K562 (cell line): Measurements from ENCODE around the gene CNDP1. TPM values are rescaled to one million over a fixed set of nuclear protein-coding genes. Genes with fewer than 3 reads are reported as not detected.

ENCODE experiments used
- BDP1 ChIP-seq: IDR thresholded peaks from 3 replicates; pipeline ENCODE4 v1.6.1; 2011; ENCODE audit not compliant: insufficient read length, insufficient read depth
- CREBBP ChIP-seq: IDR thresholded peaks from one replicate; pipeline ENCODE4 v1.6.1; 2012; ENCODE audit warnings: low read depth, mild to moderate bottlenecking, control low read depth, inconsistent platforms, low read length
- ETV1 ChIP-seq: fragments of 450-650 bp; conservative IDR thresholded peaks from 2 replicates; pipeline ENCODE4 v1.6.1; 2016; ENCODE audit warnings: missing genetic modification characterization, control low read depth, low read depth, missing compliant biosample characterization
- GABPA ChIP-seq: fragments of 200-800 bp; sonication (Bioruptor generic); conservative IDR thresholded peaks from 2 replicates; pipeline ENCODE4 v1.6.1; 2016; ENCODE audit warnings: low read depth, missing genetic modification characterization, missing compliant biosample characterization
- GTF2F1 ChIP-seq: IDR thresholded peaks from 2 replicates; pipeline ENCODE4 v1.6.1; 2011; ENCODE audit warnings: low read depth, low read length, improper control_type of control experiment
- GTF3C2 ChIP-seq: IDR thresholded peaks from 3 replicates; pipeline ENCODE4 v1.6.1; 2011; ENCODE audit warnings: borderline replicate concordance, mild to moderate bottlenecking, moderate library complexity; ENCODE audit not compliant: insufficient read length; ENCODE audit errors: extremely low read depth
- L3MBTL2 ChIP-seq: fragments of 450-650 bp; IDR thresholded peaks from 2 replicates; pipeline ENCODE4 v1.6.1; 2016; ENCODE audit warnings: mild to moderate bottlenecking, moderate library complexity
- MCM2 ChIP-seq: fragments of 450-650 bp; IDR thresholded peaks from 2 replicates; pipeline ENCODE4 v1.6.1; 2017; ENCODE audit warnings: low read depth, mild to moderate bottlenecking
- MECOM ChIP-seq: fragments of 250-450 bp; sonication (Bioruptor Pico); IDR thresholded peaks from 2 replicates; pipeline ENCODE4 v1.8.0; 2022; ENCODE audit warnings: inconsistent platforms
- NFIX ChIP-seq: fragments of 250-450 bp; sonication (Bioruptor Pico); IDR thresholded peaks from 2 replicates; pipeline ENCODE4 v1.4.0; 2020; ENCODE audit warnings: low read depth, mild to moderate bottlenecking, moderate library complexity
- NKRF ChIP-seq: fragments of 450-650 bp; IDR thresholded peaks from 2 replicates; pipeline ENCODE4 v1.6.1; 2016; ENCODE audit warnings: borderline replicate concordance
- PHB ChIP-seq: fragments of 250-450 bp; sonication (Bioruptor Pico); IDR thresholded peaks from 2 replicates; pipeline ENCODE4 v1.5.0; 2021
- PRPF4 ChIP-seq: fragments of 200-400 bp; formaldehyde crosslinking; IDR thresholded peaks from one replicate; pipeline ENCODE4 v1.6.1; 2017; ENCODE audit warnings: low read length, low read depth, mild to moderate bottlenecking; ENCODE audit not compliant: insufficient read depth, poor library complexity, severe bottlenecking
- RBM14 ChIP-seq: fragments of 200-400 bp; formaldehyde crosslinking; IDR thresholded peaks from 2 replicates; pipeline ENCODE4 v1.6.1; 2018; ENCODE audit warnings: low read depth, mild to moderate bottlenecking, low read length, moderate library complexity, borderline replicate concordance; ENCODE audit not compliant: insufficient read depth
- SMAD4 ChIP-seq: fragments of 250-450 bp; sonication (Bioruptor Pico); conservative IDR thresholded peaks from 2 replicates; pipeline ENCODE4 v1.8.0; 2021; ENCODE audit warnings: inconsistent platforms, mild to moderate bottlenecking, moderate library complexity
- SMC3 ChIP-seq: conservative IDR thresholded peaks from 2 replicates; pipeline ENCODE4 v1.6.1; 2011; ENCODE audit warnings: low read depth, low read length, improper control_type of control experiment; ENCODE audit not compliant: insufficient read depth
- STAT5B ChIP-seq: fragments of 250-450 bp; sonication (Bioruptor Pico); IDR thresholded peaks from 2 replicates; pipeline ENCODE4 v1.8.0; 2021; ENCODE audit warnings: mild to moderate bottlenecking, inconsistent platforms
- TEAD4 ChIP-seq, 2 experiments: sonication (generic) in 1 of 2; formaldehyde crosslinking in 1 of 2; IDR thresholded peaks; 2 replicates each; pipeline versions ENCODE4 v1.6.1 to v1.8.0; 2012 to 2022; ENCODE audit warnings: borderline replicate concordance in 1 of 2, inconsistent platforms in 1 of 2, low read length in 1 of 2, mild to moderate bottlenecking in 1 of 2, missing genetic modification reagents in 1 of 2
- WHSC1 ChIP-seq: IDR thresholded peaks from one replicate; pipeline ENCODE4 v1.6.1; 2012; ENCODE audit warnings: low read length, control low read depth, inconsistent platforms
- ZBTB12 ChIP-seq: fragments of 250-450 bp; sonication (Bioruptor Pico); IDR thresholded peaks from 2 replicates; pipeline ENCODE4 v1.4.0; 2020
- ZNF274 ChIP-seq: IDR thresholded peaks from 2 replicates; pipeline ENCODE4 v1.6.1; 2011; ENCODE audit warnings: low read depth, mild to moderate bottlenecking, low read length, moderate library complexity, borderline replicate concordance
- ZNF384 ChIP-seq: IDR thresholded peaks from 2 replicates; pipeline ENCODE4 v1.6.1; 2012; ENCODE audit warnings: low read depth, low read length, improper control_type of control experiment
- ZSCAN29 ChIP-seq: fragments of 450-650 bp; IDR thresholded peaks from 2 replicates; pipeline ENCODE4 v1.6.1; 2017
- polyA plus RNA-seq, 8 experiments: library from polyadenylated mRNA; depleted of rRNA in 4 of 8; stranded (reverse) in 5 of 8; unstranded in 3 of 8; fragments of >200 nt; fragmentation: Nextera tagmentation in 2 of 8; fragmentation: Illumina TruSeq in 1 of 8; extraction: Ambion mirVana in 2 of 8; extraction: Trizol in 1 of 8; gene quantifications; 2 replicates each; pipeline versions ENCODE4 v1.2.1 to v1.2.3, GENCODE V29; 2011 to 2014; ENCODE audit warnings: inconsistent platforms in 1 of 8, missing spikeins in 1 of 8
- total RNA-seq, 7 experiments: library from RNA; depleted of rRNA in 6 of 7; stranded (reverse); fragments of >200 nt in 6 of 7; fragmentation: Illumina TruSeq in 2 of 7; extraction: Trizol in 2 of 7; gene quantifications; 2 replicates each; pipeline versions ENCODE4 v1.2.1 to v1.2.3, GENCODE V29; 2011 to 2021; ENCODE audit warnings: low replicate concordance in 1 of 7
- TF ChIP-seq, protein P1 (sequence below): fragments of 250-450 bp; sonication (Bioruptor Pico); IDR thresholded peaks from 2 replicates; pipeline ENCODE4 v1.8.0; 2021; ENCODE audit warnings: moderate library complexity, mild to moderate bottlenecking, inconsistent platforms

Gene CNDP1
- total and polyA plus RNA-seq, 9 of the 15 experiments (the other 6 are each of a cell fraction or from before 2014, with no cell fraction given): not detected

- TF ChIP-seq GTF2F1: no peak
- TF ChIP-seq RBM14: no peak
- no peak for TF ChIP-seq SMC3
- no peak for TF ChIP-seq ZNF274
- TF ChIP-seq WHSC1: no peak
- TF ChIP-seq GABPA (tag): peak; percentile 59
- no peak for TF ChIP-seq NKRF
- no peak for TF ChIP-seq BDP1
- TF ChIP-seq GTF3C2: no peak
- TF ChIP-seq NFIX (CRISPR knock-in tag): no peak
- TF ChIP-seq PHB (CRISPR knock-in tag): no peak
- no peak for TF ChIP-seq ZSCAN29
- TF ChIP-seq ZNF384: no peak
- TF ChIP-seq TEAD4 (IDR thresholded peaks at IDR 0.05; ENCODE audit: low read length): peak; percentile 21; the same call in 1 of the 2 replicates
- TF ChIP-seq TEAD4 (CRISPR knock-in tag; IDR thresholded peaks at IDR 0.05; ENCODE audit: borderline replicate concordance): no peak
- no peak for TF ChIP-seq CREBBP
- TF ChIP-seq STAT5B (CRISPR knock-in tag): no peak
- 0 out of 2 replicates have a peak, but pooled peaks have one; percentile 34 for TF ChIP-seq L3MBTL2
- no peak for TF ChIP-seq ZBTB12 (CRISPR knock-in tag)
- 0 out of 2 replicates have a peak, but pooled peaks have one; percentile 23 for TF ChIP-seq SMAD4
- TF ChIP-seq ETV1: peak; percentile 65
- peak; percentile 86; the same call in 1 of the 2 replicates for TF ChIP-seq MECOM (CRISPR knock-in tag)
- TF ChIP-seq MCM2: no peak
- TF ChIP-seq, protein P1, sequence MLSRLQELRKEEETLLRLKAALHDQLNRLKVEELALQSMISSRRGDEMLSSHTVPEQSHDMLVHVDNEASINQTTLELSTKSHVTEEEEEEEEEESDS (CRISPR knock-in tag): no peak
- no peak for TF ChIP-seq PRPF4
Measured at GRCh38 chr18:74488864-74489263, 45.4 kb upstream of the CNDP1 start (continued).
